CD14-positive monocyte (primary cell): ENCODE results near the gene CADM1. TPM values are rescaled to one million over a fixed set of nuclear protein-coding genes. Genes with fewer than 3 reads are reported as not detected.

Experiments
- DNase-seq, 3 donors: peaks; one replicate each; pipeline ENCODE4 v3.0.0-alpha.2; 2011 to 2022
- H2AFZ ChIP-seq: 2 replicates; pipeline ENCODE4 v1.6.0; 2012; ENCODE audit warnings: mild to moderate bottlenecking, low read depth, low read length, inconsistent platforms; ENCODE audit not compliant: insufficient read depth, poor library complexity, severe bottlenecking
- H3K27ac ChIP-seq, 2 donors: 1 replicate in 1 of 2; 2 replicates in 1 of 2; pipeline ENCODE4 v1.5.1; 2012 to 2013; ENCODE audit warnings: low read length in 2 of 2, control low read depth in 1 of 2, inconsistent platforms in 1 of 2, low read depth in 1 of 2, mild to moderate bottlenecking in 1 of 2
- H3K27me3 ChIP-seq, 2 donors: one replicate each; pipeline versions ENCODE4 v1.6.0 to v1.6.1; 2011 to 2013; ENCODE audit warnings: low read length in 2 of 2; ENCODE audit not compliant: control insufficient read depth in 2 of 2, insufficient read depth in 2 of 2
- H3K36me3 ChIP-seq, 2 donors: replicated peaks in 1 of 2; 1 replicate in 1 of 2; 2 replicates in 1 of 2; pipeline versions ENCODE4 v1.5.1 to v1.6.1; 2012 to 2013; ENCODE audit warnings: low read length in 2 of 2, control low read depth in 1 of 2, inconsistent platforms in 1 of 2, mild to moderate bottlenecking in 1 of 2; ENCODE audit not compliant: insufficient read depth in 2 of 2, control insufficient read depth in 1 of 2
- H3K4me1 ChIP-seq, 2 donors: 1 replicate in 1 of 2; 2 replicates in 1 of 2; pipeline versions ENCODE4 v1.5.1 to v1.6.1; 2012 to 2013; ENCODE audit warnings: low read length in 2 of 2, control low read depth in 1 of 2, inconsistent platforms in 1 of 2, mild to moderate bottlenecking in 1 of 2, moderate library complexity in 1 of 2; ENCODE audit not compliant: insufficient read depth in 2 of 2, control insufficient read depth in 1 of 2
- H3K4me2 ChIP-seq: replicated peaks from 2 replicates; pipeline ENCODE3; 2012; ENCODE audit warnings: low read length, moderate library complexity, mild to moderate bottlenecking; ENCODE audit not compliant: poor library complexity, severe bottlenecking; ENCODE audit errors: extremely low read depth
- H3K4me3 ChIP-seq, 3 experiments: fragments of 200-600 bp in 1 of 3; sonication (generic) in 1 of 3; replicated peaks in 1 of 3; 1 replicate in 2 of 3; 2 replicates in 1 of 3; pipeline ENCODE4 v1.5.1; 2011 to 2013; ENCODE audit warnings: low read length in 3 of 3, mild to moderate bottlenecking in 3 of 3, control low read depth in 2 of 3, low read depth in 2 of 3, inconsistent platforms in 1 of 3, moderate library complexity in 1 of 3
- H3K79me2 ChIP-seq: 2 replicates; pipeline ENCODE4 v1.6.0; 2012; ENCODE audit warnings: mild to moderate bottlenecking, control low read depth, inconsistent platforms, low read length, moderate library complexity; ENCODE audit not compliant: insufficient read depth
- H3K9ac ChIP-seq: 2 replicates; pipeline ENCODE4 v1.6.0; 2017; ENCODE audit warnings: low read length, mild to moderate bottlenecking; ENCODE audit not compliant: insufficient read depth, poor library complexity, severe bottlenecking
- H3K9me3 ChIP-seq, 2 donors: replicated peaks in 1 of 2; 1 replicate in 1 of 2; 2 replicates in 1 of 2; pipeline versions ENCODE4 v1.5.1 to v1.6.1; 2012 to 2013; ENCODE audit warnings: low read length in 2 of 2, control low read depth in 1 of 2; ENCODE audit not compliant: control insufficient read depth in 1 of 2, insufficient read depth in 1 of 2
- H4K20me1 ChIP-seq: 2 replicates; pipeline ENCODE4 v1.6.0; 2012; ENCODE audit warnings: mild to moderate bottlenecking, low read length, control low read depth, moderate library complexity; ENCODE audit not compliant: insufficient read depth
- H3K27ac Mint-ChIP-seq, 7 donors: one replicate each; pipeline ENCODE4 v1.8.0; 2020; ENCODE audit warnings: mild to moderate bottlenecking in 7 of 7, mixed read lengths in 7 of 7, moderate library complexity in 6 of 7, inconsistent platforms in 2 of 7
- H3K27me3 Mint-ChIP-seq, 3 donors: one replicate each; pipeline ENCODE4 v1.8.0; 2021 to 2022; ENCODE audit warnings: low read depth in 3 of 3, mild to moderate bottlenecking in 3 of 3, mixed read lengths in 3 of 3, moderate library complexity in 3 of 3, inconsistent platforms in 1 of 3
- H3K36me3 Mint-ChIP-seq, 2 donors: one replicate each; pipeline ENCODE4 v1.8.0; 2020; ENCODE audit warnings: mixed read lengths in 2 of 2, inconsistent platforms in 1 of 2, mild to moderate bottlenecking in 1 of 2
- H3K4me1 Mint-ChIP-seq: one replicate; pipeline ENCODE4 v1.8.0; 2020; ENCODE audit warnings: mild to moderate bottlenecking, mixed read lengths
- H3K4me3 Mint-ChIP-seq, 2 donors: one replicate each; pipeline ENCODE4 v1.8.0; 2020; ENCODE audit warnings: mild to moderate bottlenecking in 2 of 2, mixed read lengths in 2 of 2, moderate library complexity in 1 of 2
- H3K9me3 Mint-ChIP-seq, 7 donors: one replicate each; pipeline ENCODE4 v1.8.0; 2020 to 2022; ENCODE audit warnings: mixed read lengths in 7 of 7, mild to moderate bottlenecking in 6 of 7, moderate library complexity in 6 of 7, inconsistent platforms in 2 of 7
- CTCF ChIP-seq: fragments of 200-600 bp; IDR thresholded peaks from one replicate; pipeline ENCODE4 v1.8.0; 2022; ENCODE audit warnings: antibody characterized with exemption, mild to moderate bottlenecking
- WGBS: methylation state at CpG from one replicate; pipeline ENCODE4 v1.1.5; 2013; ENCODE audit warnings: missing lambda C conversion rate; ENCODE audit not compliant: insufficient coverage; 5-methylcytosine and 5-hydroxymethylcytosine counted together
- intact Hi-C, 2 donors: fragments of 100-400 bp; cut with micrococcal nuclease; formaldehyde crosslinking; loops; one replicate each; pipeline versions ENCODE4 v1.15.0 to v1.15.1; 2023
- polyA plus RNA-seq, 3 donors: library from polyadenylated mRNA; depleted of rRNA in 1 of 3; unstranded in 2 of 3; stranded (reverse) in 1 of 3; fragments of 300-500 nt in 2 of 3; fragments of >200 nt in 1 of 3; fragmentation: Illumina TruSeq in 2 of 3; gene quantifications; 1 replicate in 2 of 3; 2 replicates in 1 of 3; pipeline ENCODE4 v1.2.3, GENCODE V29; 2012 to 2021

The CADM1 gene
- polyA plus RNA-seq, 3 donors: not detected

- no peak overlapping the region for H3K27ac Mint-ChIP-seq
- DNase-seq: no peak
- no peaks in the 10 kb centered on the region for H3K36me3 Mint-ChIP-seq
- no peak overlapping the region for H3K4me3 ChIP-seq
- 100% methylated on average over 1 of the region's 1 CpG for WGBS
- H3K79me2 ChIP-seq: no peaks in the 10 kb centered on the region
- H3K4me3 Mint-ChIP-seq: no peak overlapping the region
- H3K9ac ChIP-seq: no peak overlapping the region
- intact Hi-C loops: no loop called here
- no peak overlapping the region for H3K4me2 ChIP-seq
- no peaks in the 10 kb centered on the region for H3K4me1 ChIP-seq
- no peak overlapping the region for H3K27ac ChIP-seq
- H3K9me3 Mint-ChIP-seq: peaks cover 0 to 4% (median 1%) of the 10 kb centered on the region in 7 donors
- H3K36me3 ChIP-seq: no peaks in the 10 kb centered on the region
- H2AFZ ChIP-seq: no peak overlapping the region
- no peaks in the 10 kb centered on the region for H4K20me1 ChIP-seq
- H3K9me3 ChIP-seq: no peaks in the 10 kb centered on the region
- H3K4me1 Mint-ChIP-seq: no peaks in the 10 kb centered on the region
- no peaks in the 10 kb centered on the region for H3K27me3 ChIP-seq
- no peak for TF ChIP-seq CTCF
- H3K27me3 Mint-ChIP-seq: peaks cover 7 to 15% (median 12%) of the 10 kb centered on the region in 3 donors
Measured at GRCh38 chr11:115524572-115524971, 20.4 kb upstream of the CADM1 start.

- H3K36me3 ChIP-seq: no peaks in the 10 kb centered on the region
- Mint-ChIP-seq H3K36me3 (no peaks in the 10 kb centered on the region), H3K4me1 (no peaks in the 10 kb centered on the region), H3K9me3 (peaks cover 0 to 5% (median 1%) of the 10 kb centered on the region in 7 donors), H3K4me3 (no peak overlapping the region), H3K27ac (no peak overlapping the region), H3K27me3 (peaks cover 11 to 13% (median 12%) of the 10 kb centered on the region in 3 donors)
- H3K4me3 ChIP-seq: no peak overlapping the region
- H2AFZ ChIP-seq: no peak overlapping the region
- H3K9me3 ChIP-seq: no peaks in the 10 kb centered on the region
- no peak for DNase-seq
- H3K9ac ChIP-seq: no peak overlapping the region
- no peaks in the 10 kb centered on the region for H3K4me1 ChIP-seq
- no peaks in the 10 kb centered on the region for H4K20me1 ChIP-seq
- H3K27ac ChIP-seq: no peak overlapping the region
- TF ChIP-seq CTCF: no peak
- intact Hi-C loops: no loop called here
- WGBS: 100% methylated on average over 1 of the region's 2 CpGs
- H3K27me3 ChIP-seq: no peaks in the 10 kb centered on the region
- no peak overlapping the region for H3K4me2 ChIP-seq
- no peaks in the 10 kb centered on the region for H3K79me2 ChIP-seq
Measured at GRCh38 chr11:115523727-115524399, 19.6 kb upstream of the CADM1 start.
